DMS 273 treated with DMSO at 0.1 percent for 48 hours (cell line): ENCODE data around the gene ART3.
A peak's percentile ranks its signal among the peaks of the same experiment; 100 is the strongest.

Experiments used
- DNase-seq: peaks from one replicate; lab custom pipeline; 2025; lab: John Stamatoyannopoulos, UW

The ART3 gene

DNA sequence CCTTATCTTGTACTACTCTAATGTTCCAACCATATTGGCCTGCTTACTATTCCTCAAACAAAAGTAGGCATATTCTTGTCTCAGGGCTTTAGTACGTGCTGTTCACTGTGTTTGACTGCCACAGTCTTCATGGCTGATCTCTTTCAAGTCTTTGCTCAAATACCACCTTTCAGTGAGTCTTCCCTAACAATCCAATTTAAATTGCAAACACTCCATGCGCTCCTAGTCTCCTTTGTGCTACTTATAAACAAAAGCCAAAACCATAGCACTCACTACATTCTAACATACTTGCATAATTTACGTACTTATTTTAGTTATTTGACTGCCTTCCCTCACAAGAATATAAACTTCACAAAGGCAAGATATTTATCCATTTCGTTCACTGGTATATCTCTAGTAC lies 1.7 kb upstream of the ART3 start:
- DNase-seq: no peak

GRCh38 chr4:76074993-76075600 lies 588 bp downstream of the ART3 start:
- no peak for DNase-seq

DNA sequence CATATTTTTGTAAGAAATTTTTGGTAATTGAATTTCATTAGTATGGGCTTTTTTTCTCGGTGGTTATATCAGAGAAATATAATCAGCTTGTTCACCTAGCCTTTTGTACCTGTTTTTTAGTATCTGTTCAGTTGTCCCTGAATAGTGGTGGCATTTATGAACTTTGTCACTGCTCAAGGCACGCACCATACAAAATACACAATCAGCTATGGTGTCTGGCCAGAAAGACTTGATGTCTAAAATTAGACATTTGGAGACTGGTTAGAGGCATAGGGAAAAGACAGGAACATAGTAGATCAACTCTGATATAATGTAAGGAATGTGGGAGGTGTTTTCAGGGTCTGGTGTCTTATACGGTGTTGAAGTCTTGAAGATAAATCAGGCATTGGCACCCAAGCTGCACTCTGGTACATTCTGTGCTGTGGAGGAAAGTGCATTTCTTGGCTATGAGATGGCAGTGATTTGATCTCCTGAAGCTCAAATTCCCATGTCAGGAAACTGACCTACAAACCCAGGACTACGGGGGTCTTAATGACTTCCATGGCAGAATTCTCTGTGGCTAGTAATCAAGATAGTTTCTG lies 3.6 kb downstream of the ART3 start:
- no peak for DNase-seq

GRCh38 chr4:76083386-76083988 lies 9.0 kb downstream of the ART3 start:
- no peak for DNase-seq

GRCh38 chr4:76084542-76084941 lies 10.0 kb downstream of the ART3 start:
- no peak for DNase-seq

GRCh38 chr4:76087007-76087769 lies 12.7 kb downstream of the ART3 start:
- DNase-seq: peak; percentile 4

GRCh38 chr4:76088719-76089118 lies 14.2 kb downstream of the ART3 start:
- no peak for DNase-seq

- no peak for DNase-seq
Observed at GRCh38 chr4:76090241-76090691, 15.8 kb downstream of the ART3 start.

- no peak for DNase-seq
Observed at GRCh38 chr4:76091052-76091451, 16.5 kb downstream of the ART3 start.

DNA sequence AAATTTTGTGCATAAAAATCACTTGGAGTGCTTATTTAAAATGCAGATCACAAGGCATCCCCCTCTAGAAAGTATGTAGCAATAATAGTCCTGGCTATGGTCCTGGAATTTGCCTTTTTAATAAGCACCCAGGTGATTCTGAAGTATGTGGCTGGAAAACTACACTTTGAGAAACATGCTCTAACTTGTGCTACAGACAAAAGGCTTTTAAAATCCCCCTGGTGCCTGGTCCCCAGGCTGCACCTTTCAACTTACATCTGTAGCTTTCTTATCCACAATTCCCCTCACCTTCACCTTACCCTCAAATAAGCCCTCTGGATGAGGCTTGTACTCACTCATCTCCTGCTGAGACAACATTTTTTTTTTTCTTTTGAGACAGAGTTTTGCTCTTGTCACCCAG lies 21.1 kb downstream of the ART3 start:
- DNase-seq: no peak

DNA sequence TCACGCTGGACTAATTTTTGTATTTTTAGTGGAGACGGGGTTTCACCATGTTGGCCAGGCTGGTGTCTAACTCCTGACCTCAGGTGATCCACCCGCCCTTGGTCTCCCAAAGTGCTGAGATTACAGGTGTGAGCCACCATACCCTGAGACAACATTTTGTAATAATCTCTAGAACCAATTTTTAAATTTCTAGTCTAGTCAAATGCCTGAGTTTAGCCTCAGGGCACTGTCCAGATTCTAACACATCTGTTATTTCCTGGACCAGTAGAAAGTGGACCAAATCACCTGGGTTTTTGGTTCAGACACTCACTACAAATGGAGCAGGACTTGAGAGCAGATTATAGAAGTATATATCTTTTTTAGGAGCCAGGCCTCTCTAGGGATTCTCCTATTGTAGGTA lies 21.6 kb downstream of the ART3 start:
- no peak for DNase-seq

DNA sequence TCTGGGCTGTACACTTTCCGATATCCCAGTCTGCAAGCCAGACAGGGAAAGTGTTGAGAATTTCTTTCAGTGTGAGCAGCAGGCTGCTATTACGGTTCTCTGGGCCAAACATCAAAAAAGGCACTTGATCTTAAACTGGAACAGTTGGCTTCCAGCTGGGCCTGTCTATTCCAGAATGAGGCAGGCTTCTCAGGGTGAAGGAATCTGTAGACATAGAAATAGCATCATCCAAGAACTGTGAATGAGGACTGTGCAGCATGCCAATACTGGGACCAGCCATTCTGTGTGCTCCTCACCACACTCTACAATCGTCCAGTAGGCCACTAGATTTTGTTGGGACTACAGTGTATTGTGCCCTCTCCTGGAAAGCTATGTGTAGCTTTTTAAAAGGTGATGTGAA lies 31.1 kb downstream of the ART3 start:
- DNase-seq: no peak

- no peak for DNase-seq
Observed at GRCh38 chr4:76106442-76106841, 31.9 kb downstream of the ART3 start.

- DNase-seq: no peak
Observed at GRCh38 chr4:76108467-76109181, 34.1 kb downstream of the ART3 start.

DNA sequence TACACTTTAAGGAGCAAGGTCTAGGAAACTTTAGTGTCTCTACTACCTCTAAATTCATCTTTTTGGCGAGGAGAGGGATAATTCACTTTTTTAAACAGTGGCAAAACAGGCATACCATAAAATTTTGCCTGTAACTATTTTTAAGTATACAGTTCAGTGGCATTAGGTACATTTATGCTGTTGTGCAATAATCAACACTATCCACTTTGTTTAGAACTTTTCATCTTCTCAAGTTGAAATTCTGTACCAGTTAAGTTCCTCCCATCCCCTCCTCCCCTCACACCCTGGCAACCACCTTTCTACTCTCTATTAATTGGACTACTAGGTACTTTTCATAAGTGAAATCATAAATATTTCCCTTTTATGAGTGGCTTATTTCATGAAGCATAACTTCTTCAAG lies 42.3 kb downstream of the ART3 start:
- DNase-seq: no peak

GRCh38 chr4:76117536-76117935 lies 43.0 kb downstream of the ART3 start:
- no peak for DNase-seq

GRCh38 chr4:76120199-76120598 lies 45.7 kb downstream of the ART3 start:
- DNase-seq: no peak

- no peak for DNase-seq
Observed at GRCh38 chr4:76125816-76126215, 51.3 kb downstream of the ART3 start.

DNA sequence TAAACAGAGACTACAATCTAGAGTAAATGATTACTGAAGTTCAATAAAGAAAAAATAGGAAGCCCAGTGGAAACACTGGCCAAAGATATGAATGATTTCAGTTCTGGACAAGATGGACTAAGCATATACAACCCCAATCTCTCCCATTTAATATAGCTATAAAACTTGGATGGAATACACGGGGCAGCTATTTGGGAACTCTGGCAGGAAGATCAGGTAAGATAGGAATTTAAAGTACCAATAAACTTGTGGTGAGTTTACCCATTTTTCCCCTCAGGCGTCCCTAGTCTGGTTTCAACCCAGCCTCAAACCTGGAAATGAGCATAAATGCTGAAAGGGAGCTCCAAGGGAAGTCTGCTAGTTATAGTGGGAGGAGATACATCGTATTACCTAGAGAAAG lies 53.2 kb downstream of the ART3 start:
- DNase-seq: no peak

GRCh38 chr4:76141241-76141640 lies 66.7 kb downstream of the ART3 start:
- no peak for DNase-seq

DNA sequence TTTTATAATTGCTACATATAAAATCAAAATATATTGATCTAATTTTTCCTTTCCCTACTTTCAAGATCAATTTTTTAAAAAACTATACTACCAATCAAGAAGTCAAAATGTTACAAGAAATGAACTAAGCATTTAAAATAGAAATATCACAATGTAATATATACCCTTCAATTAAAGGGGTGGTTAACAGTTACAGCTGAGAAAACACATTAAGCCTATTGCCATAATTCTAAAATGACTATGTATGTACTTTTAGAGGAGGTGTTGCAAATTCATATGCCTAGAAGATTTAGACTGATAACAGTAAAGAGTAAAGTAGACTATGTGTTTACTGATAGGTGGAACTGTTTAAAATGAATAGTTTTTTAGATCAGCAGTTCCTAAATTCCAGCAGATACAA lies 70.0 kb downstream of the ART3 start:
- no peak for DNase-seq

DNA sequence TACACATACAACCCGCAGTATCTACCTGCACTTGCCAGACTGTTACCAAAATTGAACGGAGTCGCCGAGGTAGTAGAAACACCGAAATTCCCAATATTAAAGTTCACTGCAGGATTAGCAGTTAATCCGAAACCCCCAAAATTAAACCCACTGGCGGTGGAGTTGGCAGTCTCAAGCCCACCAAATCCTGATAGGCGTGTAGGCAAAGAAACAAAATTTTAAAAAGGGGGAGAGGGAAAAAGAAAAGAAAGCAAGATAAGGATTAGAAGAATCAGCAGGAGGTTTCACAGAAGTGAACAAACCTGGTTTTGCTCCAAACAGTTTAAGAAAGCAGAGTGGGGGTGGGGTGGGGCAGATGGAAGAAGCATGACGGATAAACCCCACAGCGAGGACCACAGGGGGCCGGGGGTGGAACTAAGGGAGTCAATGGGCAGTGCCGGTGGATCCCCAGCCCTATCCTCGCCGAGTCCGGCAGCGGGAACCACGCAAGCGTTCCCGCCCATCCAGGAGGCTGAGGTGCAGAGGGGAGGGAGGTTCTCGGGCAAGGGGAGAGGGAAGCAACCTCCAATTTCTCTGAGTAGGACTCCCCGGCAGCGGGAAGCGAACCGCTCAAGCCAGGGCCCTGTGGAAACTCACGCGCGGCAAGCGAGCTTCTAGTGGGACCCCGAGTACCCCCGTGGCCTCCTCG lies 73.1 kb downstream of the ART3 start:
- peak; percentile 67 for DNase-seq
